ENCODE data around the gene LPAR6.

The LPAR6 gene

GRCh38 chr13:48411841-48412531 is 927 bp downstream of the LPAR6 start:
- DNase-seq: no peak

- no peak for DNase-seq
Measured at GRCh38 chr13:48411147-48411794, 1.6 kb downstream of the LPAR6 start.

GRCh38 chr13:48410199-48410598 is 2.7 kb downstream of the LPAR6 start:
- DNase-seq: no peak

- no peak for DNase-seq
Measured at GRCh38 chr13:48405875-48406274, 7.0 kb downstream of the LPAR6 start.

- no peak for DNase-seq
Measured at GRCh38 chr13:48404952-48405351, 8.0 kb downstream of the LPAR6 start.

- no peak for DNase-seq
Measured at GRCh38 chr13:48403913-48404312, 9.0 kb downstream of the LPAR6 start.

GRCh38 chr13:48403151-48403631 is 9.7 kb downstream of the LPAR6 start:
- DNase-seq: no peak

- DNase-seq: no peak
Measured at GRCh38 chr13:48402325-48402932, 10.5 kb downstream of the LPAR6 start.

GRCh38 chr13:48401480-48401879 is 11.4 kb downstream of the LPAR6 start:
- DNase-seq: no peak

- no peak for DNase-seq
Measured at GRCh38 chr13:48400850-48401291, 12.0 kb downstream of the LPAR6 start.

- no peak for DNase-seq
Measured at GRCh38 chr13:48400090-48400694, 12.7 kb downstream of the LPAR6 start.

GRCh38 chr13:48398450-48399095 is 14.3 kb downstream of the LPAR6 start:
- DNase-seq: no peak

- DNase-seq: no peak
Measured at GRCh38 chr13:48397744-48398143, 15.2 kb downstream of the LPAR6 start.

GRCh38 chr13:48393698-48394085 is 19.2 kb downstream of the LPAR6 start:
- no peak for DNase-seq

- no peak for DNase-seq
Measured at GRCh38 chr13:48393030-48393697, 19.7 kb downstream of the LPAR6 start.

- DNase-seq: no peak
Measured at GRCh38 chr13:48391257-48391656, 21.7 kb downstream of the LPAR6 start.

- no peak for DNase-seq
Measured at GRCh38 chr13:48386816-48387215, 26.1 kb downstream of the LPAR6 start.

- no peak for DNase-seq
Measured at GRCh38 chr13:48383384-48383783, 29.5 kb downstream of the LPAR6 start.

- no peak for DNase-seq
Measured at GRCh38 chr13:48380581-48380980, 32.3 kb downstream of the LPAR6 start.

GRCh38 chr13:48377857-48378256 is 35.1 kb downstream of the LPAR6 start:
- DNase-seq: no peak

GRCh38 chr13:48370815-48371214 is 42.1 kb downstream of the LPAR6 start:
- no peak for DNase-seq

- no peak for DNase-seq
Measured at GRCh38 chr13:48369988-48370387, 42.9 kb downstream of the LPAR6 start.
